Activated CD4-positive, alpha-beta T cell treated with anti-CD3 and anti-CD28 coated beads, Interleukin-2, amount 50 U/mL, for 48 hours (primary cell): ENCODE results near the gene ZNF493.

ENCODE experiments used
- DNase-seq, 2 experiments: peaks; one replicate each; pipeline ENCODE4 v3.0.0-alpha.2; 2020

Gene ZNF493

GRCh38 chr19:21396893-21397572, at the start of gene ZNF493:
Gene ZNF493 (plus strand): TSS chr19:21397133. CDS start chr19:21397238, 105 bp downstream.
- DNase-seq = peak; percentile 87 to 91

GRCh38 chr19:21352830-21353229, 44.1 kb upstream of the ZNF493 start:
- DNase-seq = no peak

- peak; percentile 84 to 90 for DNase-seq
These were observed 38.0 kb upstream of the ZNF493 start, which contains the start of gene ZNF738 for GRCh38 chr19:21358768-21359451. Gene ZNF738 (plus strand): TSS chr19:21359000. CDS start chr19:21359141, 141 bp downstream.

GRCh38 chr19:21362291-21362690, 34.6 kb upstream of the ZNF493 start:
- DNase-seq = no peak

GRCh38 chr19:21383980-21384582, 12.9 kb upstream of the ZNF493 start:
- no peak for DNase-seq

GRCh38 chr19:21396121-21396520, 812 bp upstream of the ZNF493 start:
- no peak for DNase-seq

GRCh38 chr19:21398851-21399250, 1.9 kb downstream of the ZNF493 start:
- no peak for DNase-seq

GRCh38 chr19:21402303-21402985, 5.5 kb downstream of the ZNF493 start:
- no peak for DNase-seq

- no peak for DNase-seq
These were observed 13.2 kb downstream of the ZNF493 start for GRCh38 chr19:21410166-21410565.

- DNase-seq = no peak
These were observed 25.3 kb downstream of the ZNF493 start for GRCh38 chr19:21422244-21422643.

GRCh38 chr19:21423057-21424041, 26.4 kb downstream of the ZNF493 start:
- DNase-seq = no peak

- DNase-seq = no peak
These were observed 33.7 kb downstream of the ZNF493 start for GRCh38 chr19:21430675-21431074.

- no peak for DNase-seq
These were observed 35.7 kb downstream of the ZNF493 start for GRCh38 chr19:21432590-21432989.

GRCh38 chr19:21434516-21434915, 37.6 kb downstream of the ZNF493 start:
- DNase-seq = no peak

GRCh38 chr19:21434967-21435544, 38.1 kb downstream of the ZNF493 start:
- DNase-seq = no peak

- no peak for DNase-seq
These were observed 42.3 kb downstream of the ZNF493 start for GRCh38 chr19:21439201-21439751.

- DNase-seq = no peak
These were observed 43.4 kb downstream of the ZNF493 start for GRCh38 chr19:21440321-21440720.

GRCh38 chr19:21451187-21451586, 54.3 kb downstream of the ZNF493 start:
- DNase-seq = no peak

GRCh38 chr19:21454901-21455300, 58.0 kb downstream of the ZNF493 start:
- no peak for DNase-seq

- no peak for DNase-seq
These were observed 63.8 kb downstream of the ZNF493 start for GRCh38 chr19:21460686-21461085.

- DNase-seq = no peak
These were observed 65.6 kb downstream of the ZNF493 start for GRCh38 chr19:21462540-21462939.
